AG10803 (cell line): ENCODE results near the gene MS4A15.

Experiments used
- DNase-seq: peaks from one replicate; pipeline ENCODE4 v3.0.0; 2010; ENCODE audit warnings: low read depth
- H3K4me3 ChIP-seq: 2 replicates; pipeline ENCODE4 v1.5.1; 2011; ENCODE audit warnings: mild to moderate bottlenecking, low read length, control low read depth
- CTCF ChIP-seq: conservative IDR thresholded peaks from 2 replicates; pipeline ENCODE4 v1.5.1; 2011; ENCODE audit warnings: mild to moderate bottlenecking, low read length, control low read depth, inconsistent platforms

MS4A15 gene

GRCh38 chr11:60740573-60740972, 16.1 kb upstream of the MS4A15 start:
- no peak for DNase-seq
- no peak overlapping the region for H3K4me3 ChIP-seq
- TF ChIP-seq CTCF, result no peak

GRCh38 chr11:60741421-60741820, 15.2 kb upstream of the MS4A15 start:
- no peak overlapping the region for H3K4me3 ChIP-seq
- TF ChIP-seq CTCF, result no peak
- no peak for DNase-seq

GRCh38 chr11:60743058-60743457, 13.6 kb upstream of the MS4A15 start:
- no peak overlapping the region for H3K4me3 ChIP-seq
- no peak for DNase-seq
- TF ChIP-seq CTCF, result no peak

- no peak overlapping the region for H3K4me3 ChIP-seq
- TF ChIP-seq CTCF, result no peak
- DNase-seq, result no peak
Measured at GRCh38 chr11:60744114-60744513, 12.6 kb upstream of the MS4A15 start.

- DNase-seq, result no peak
- H3K4me3 ChIP-seq, result no peak overlapping the region
- TF ChIP-seq CTCF, result no peak
Measured at GRCh38 chr11:60747359-60747873, 9.3 kb upstream of the MS4A15 start.

GRCh38 chr11:60748225-60748624, 8.4 kb upstream of the MS4A15 start:
- DNase-seq, result no peak
- no peak for TF ChIP-seq CTCF
- H3K4me3 ChIP-seq, result no peak overlapping the region

- no peak overlapping the region for H3K4me3 ChIP-seq
- TF ChIP-seq CTCF, result no peak
- no peak for DNase-seq
Measured at GRCh38 chr11:60748821-60749220, 7.8 kb upstream of the MS4A15 start.
